ENCODE measurements around the gene EEIG2. TPM values are rescaled to one million over a fixed set of nuclear protein-coding genes. Genes with fewer than 3 reads are reported as not detected.
A peak's percentile ranks its signal among the peaks of the same experiment; 100 is the strongest.

The EEIG2 gene
- total and polyA plus RNA-seq, 2 of the 13 experiments (the other 11 are each of a cell fraction or from before 2014, with no cell fraction given), result 0.90 to 3.2 TPM

DNA sequence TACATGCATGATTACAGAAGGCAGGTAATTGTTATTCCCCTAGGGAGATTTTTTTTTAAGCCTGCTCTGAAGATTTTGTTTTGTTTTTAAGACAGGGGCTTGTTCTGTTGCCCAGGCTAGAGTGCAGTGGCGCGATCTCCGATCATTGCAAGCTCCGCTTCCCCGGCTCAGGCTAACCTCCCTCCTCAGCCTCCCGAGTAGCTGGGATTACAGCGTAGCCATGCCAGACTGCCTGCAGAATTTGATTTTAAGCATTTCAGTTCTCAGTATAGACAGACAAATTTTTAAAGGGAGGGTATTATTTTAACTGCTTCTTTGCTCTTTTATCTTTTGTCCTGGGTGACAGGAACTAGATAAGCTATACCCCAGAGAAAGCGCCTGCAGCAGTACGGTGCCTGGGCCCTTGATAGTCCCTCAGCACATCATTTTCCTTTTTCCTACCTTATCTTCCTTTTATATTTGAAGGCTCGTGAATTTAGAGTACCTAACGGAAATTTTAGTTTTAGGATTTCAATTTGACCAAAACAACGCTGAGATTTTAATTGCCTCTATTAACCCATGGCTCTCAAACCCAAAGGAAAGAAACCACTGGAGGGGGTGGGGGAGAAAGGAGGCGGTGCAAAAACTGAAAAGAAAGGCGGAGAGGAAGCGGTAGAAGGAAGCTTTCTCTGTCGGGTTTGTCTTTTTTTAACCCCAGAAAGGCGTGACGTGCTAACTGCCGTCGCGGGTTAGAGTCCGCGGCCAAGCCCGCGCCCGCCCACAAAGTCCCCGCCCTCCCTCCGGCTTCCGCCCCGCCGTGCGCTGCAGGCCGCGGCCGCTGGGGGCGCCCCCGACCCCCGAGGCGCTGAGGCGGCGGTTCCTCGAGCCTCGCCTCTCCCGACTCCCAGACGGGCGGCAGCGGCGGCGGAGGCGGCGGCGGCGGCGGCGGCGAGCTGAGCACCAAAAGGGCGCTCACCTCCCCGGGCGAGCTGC, at the start of gene EEIG2 (continued):
- TF ChIP-seq, protein P1, sequence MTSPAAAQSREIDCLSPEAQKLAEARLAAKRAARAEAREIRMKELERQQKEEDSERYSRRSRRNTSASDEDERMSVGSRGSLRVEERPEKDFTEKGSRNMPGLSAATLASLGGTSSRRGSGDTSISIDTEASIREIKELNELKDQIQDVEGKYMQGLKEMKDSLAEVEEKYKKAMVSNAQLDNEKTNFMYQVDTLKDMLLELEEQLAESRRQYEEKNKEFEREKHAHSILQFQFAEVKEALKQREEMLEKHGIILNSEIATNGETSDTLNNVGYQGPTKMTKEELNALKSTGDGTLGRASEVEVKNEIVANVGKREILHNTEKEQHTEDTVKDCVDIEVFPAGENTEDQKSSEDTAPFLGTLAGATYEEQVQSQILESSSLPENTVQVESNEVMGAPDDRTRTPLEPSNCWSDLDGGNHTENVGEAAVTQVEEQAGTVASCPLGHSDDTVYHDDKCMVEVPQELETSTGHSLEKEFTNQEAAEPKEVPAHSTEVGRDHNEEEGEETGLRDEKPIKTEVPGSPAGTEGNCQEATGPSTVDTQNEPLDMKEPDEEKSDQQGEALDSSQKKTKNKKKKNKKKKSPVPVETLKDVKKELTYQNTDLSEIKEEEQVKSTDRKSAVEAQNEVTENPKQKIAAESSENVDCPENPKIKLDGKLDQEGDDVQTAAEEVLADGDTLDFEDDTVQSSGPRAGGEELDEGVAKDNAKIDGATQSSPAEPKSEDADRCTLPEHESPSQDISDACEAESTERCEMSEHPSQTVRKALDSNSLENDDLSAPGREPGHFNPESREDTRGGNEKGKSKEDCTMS (CRISPR knock-in tag; conservative IDR thresholded peaks at IDR 0.05), result no peak
- TF ChIP-seq TBX2 (CRISPR knock-in tag; IDR thresholded peaks at IDR 0.05; ENCODE audit: borderline replicate concordance) (0 out of 2 replicates have a peak, but pooled peaks have one; percentile 20), ZNF670 (CRISPR knock-in tag; IDR thresholded peaks at IDR 0.05; ENCODE audit: borderline replicate concordance) (no peak), MTF2 (CRISPR knock-in tag; IDR thresholded peaks at IDR 0.05; ENCODE audit: borderline replicate concordance) (peak; percentile 64; the same call in 1 of the 2 replicates), WIZ (CRISPR knock-in tag; IDR thresholded peaks at IDR 0.05) (no peak), AHR (CRISPR knock-in tag; IDR thresholded peaks at IDR 0.05) (no peak), FOXO1 (CRISPR knock-in tag; IDR thresholded peaks at IDR 0.05) (0 out of 2 replicates have a peak, but pooled peaks have one; percentile 18), ZNF674 (CRISPR knock-in tag; IDR thresholded peaks at IDR 0.05; ENCODE audit: low read depth) (no peak), ZNF354B (CRISPR knock-in tag; IDR thresholded peaks at IDR 0.05) (no peak), ZNF644 (CRISPR knock-in tag; IDR thresholded peaks at IDR 0.05; ENCODE audit: low read depth) (no peak), MAZ (IDR thresholded peaks at IDR 0.05; ENCODE audit: borderline replicate concordance, low read depth, low read length) (peak; percentile 36; the same call in 1 of the 2 replicates), MAZ (CRISPR knock-in tag; IDR thresholded peaks at IDR 0.05; ENCODE audit: low read depth) (peak; percentile 48; the same call in 1 of the 2 replicates), SOX13 (IDR thresholded peaks at IDR 0.05) (no peak), SOX13 (CRISPR knock-in tag; conservative IDR thresholded peaks at IDR 0.05 in 1 of 2, IDR thresholded peaks at IDR 0.05 in 1 of 2) (0 out of 4 replicates have a peak, but pooled peaks of 1 of the 2 experiments have one; percentile 6), SUZ12 (IDR thresholded peaks at IDR 0.05; ENCODE audit: low read depth, low read length) (no peak), ZNF17 (CRISPR knock-in tag; IDR thresholded peaks at IDR 0.05) (no peak)
- TF ChIP-seq, protein P2, sequence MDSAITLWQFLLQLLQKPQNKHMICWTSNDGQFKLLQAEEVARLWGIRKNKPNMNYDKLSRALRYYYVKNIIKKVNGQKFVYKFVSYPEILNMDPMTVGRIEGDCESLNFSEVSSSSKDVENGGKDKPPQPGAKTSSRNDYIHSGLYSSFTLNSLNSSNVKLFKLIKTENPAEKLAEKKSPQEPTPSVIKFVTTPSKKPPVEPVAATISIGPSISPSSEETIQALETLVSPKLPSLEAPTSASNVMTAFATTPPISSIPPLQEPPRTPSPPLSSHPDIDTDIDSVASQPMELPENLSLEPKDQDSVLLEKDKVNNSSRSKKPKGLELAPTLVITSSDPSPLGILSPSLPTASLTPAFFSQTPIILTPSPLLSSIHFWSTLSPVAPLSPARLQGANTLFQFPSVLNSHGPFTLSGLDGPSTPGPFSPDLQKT (CRISPR knock-in tag; IDR thresholded peaks at IDR 0.05; ENCODE audit: borderline replicate concordance), result no peak
- TF ChIP-seq, protein P3, sequence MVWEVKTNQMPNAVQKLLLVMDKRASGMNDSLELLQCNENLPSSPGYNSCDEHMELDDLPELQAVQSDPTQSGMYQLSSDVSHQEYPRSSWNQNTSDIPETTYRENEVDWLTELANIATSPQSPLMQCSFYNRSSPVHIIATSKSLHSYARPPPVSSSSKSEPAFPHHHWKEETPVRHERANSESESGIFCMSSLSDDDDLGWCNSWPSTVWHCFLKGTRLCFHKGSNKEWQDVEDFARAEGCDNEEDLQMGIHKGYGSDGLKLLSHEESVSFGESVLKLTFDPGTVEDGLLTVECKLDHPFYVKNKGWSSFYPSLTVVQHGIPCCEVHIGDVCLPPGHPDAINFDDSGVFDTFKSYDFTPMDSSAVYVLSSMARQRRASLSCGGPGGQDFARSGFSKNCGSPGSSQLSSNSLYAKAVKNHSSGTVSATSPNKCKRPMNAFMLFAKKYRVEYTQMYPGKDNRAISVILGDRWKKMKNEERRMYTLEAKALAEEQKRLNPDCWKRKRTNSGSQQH (CRISPR knock-in tag; IDR thresholded peaks at IDR 0.05; ENCODE audit: low read depth), result no peak
- TF ChIP-seq, protein P4, sequence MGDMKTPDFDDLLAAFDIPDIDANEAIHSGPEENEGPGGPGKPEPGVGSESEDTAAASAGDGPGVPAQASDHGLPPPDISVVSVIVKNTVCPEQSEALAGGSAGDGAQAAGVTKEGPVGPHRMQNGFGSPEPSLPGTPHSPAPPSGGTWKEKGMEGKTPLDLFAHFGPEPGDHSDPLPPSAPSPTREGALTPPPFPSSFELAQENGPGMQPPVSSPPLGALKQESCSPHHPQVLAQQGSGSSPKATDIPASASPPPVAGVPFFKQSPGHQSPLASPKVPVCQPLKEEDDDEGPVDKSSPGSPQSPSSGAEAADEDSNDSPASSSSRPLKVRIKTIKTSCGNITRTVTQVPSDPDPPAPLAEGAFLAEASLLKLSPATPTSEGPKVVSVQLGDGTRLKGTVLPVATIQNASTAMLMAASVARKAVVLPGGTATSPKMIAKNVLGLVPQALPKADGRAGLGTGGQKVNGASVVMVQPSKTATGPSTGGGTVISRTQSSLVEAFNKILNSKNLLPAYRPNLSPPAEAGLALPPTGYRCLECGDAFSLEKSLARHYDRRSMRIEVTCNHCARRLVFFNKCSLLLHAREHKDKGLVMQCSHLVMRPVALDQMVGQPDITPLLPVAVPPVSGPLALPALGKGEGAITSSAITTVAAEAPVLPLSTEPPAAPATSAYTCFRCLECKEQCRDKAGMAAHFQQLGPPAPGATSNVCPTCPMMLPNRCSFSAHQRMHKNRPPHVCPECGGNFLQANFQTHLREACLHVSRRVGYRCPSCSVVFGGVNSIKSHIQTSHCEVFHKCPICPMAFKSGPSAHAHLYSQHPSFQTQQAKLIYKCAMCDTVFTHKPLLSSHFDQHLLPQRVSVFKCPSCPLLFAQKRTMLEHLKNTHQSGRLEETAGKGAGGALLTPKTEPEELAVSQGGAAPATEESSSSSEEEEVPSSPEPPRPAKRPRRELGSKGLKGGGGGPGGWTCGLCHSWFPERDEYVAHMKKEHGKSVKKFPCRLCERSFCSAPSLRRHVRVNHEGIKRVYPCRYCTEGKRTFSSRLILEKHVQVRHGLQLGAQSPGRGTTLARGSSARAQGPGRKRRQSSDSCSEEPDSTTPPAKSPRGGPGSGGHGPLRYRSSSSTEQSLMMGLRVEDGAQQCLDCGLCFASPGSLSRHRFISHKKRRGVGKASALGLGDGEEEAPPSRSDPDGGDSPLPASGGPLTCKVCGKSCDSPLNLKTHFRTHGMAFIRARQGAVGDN (CRISPR knock-in tag; IDR thresholded peaks at IDR 0.05), result peak; percentile 66
